DOHH2 (cell line): ENCODE measurements around the gene TSPAN14.
"Not testable (repeated sequence)": the region's sequence is repeated elsewhere in the genome, so short reads cannot be mapped to it uniquely, and the experiment has no call there.

ENCODE experiments used
- H3F3A ChIP-seq: fragments of 200-600 bp; sonication (generic), shearing (Covaris generic); 2 replicates; pipeline ENCODE4 v1.6.0; 2016; ENCODE audit warnings: antibody characterized with exemption, mild to moderate bottlenecking; ENCODE audit not compliant: control insufficient read depth, insufficient read depth
- H3K27ac ChIP-seq: fragments of 200-600 bp; sonication (generic); 2 replicates; pipeline ENCODE4 v1.5.1; 2014; ENCODE audit warnings: low read depth, mild to moderate bottlenecking, low read length, moderate library complexity
- H3K27me3 ChIP-seq: fragments of 200-600 bp; sonication (generic); 2 replicates; pipeline ENCODE4 v1.6.1; 2014; ENCODE audit warnings: mild to moderate bottlenecking, low read length, mixed read lengths; ENCODE audit not compliant: control insufficient read depth
- H3K36me3 ChIP-seq: fragments of 200-600 bp; sonication (generic); 2 replicates; pipeline ENCODE4 v1.6.1; 2014; ENCODE audit warnings: mild to moderate bottlenecking, low read length, moderate library complexity, mixed read lengths; ENCODE audit not compliant: control insufficient read depth
- H3K4me1 ChIP-seq: fragments of 200-600 bp; sonication (generic); 2 replicates; pipeline ENCODE4 v1.6.1; 2014; ENCODE audit warnings: mild to moderate bottlenecking, low read length, mixed read lengths; ENCODE audit not compliant: control insufficient read depth
- H3K4me2 ChIP-seq: fragments of 200-600 bp; sonication (generic); 2 replicates; pipeline ENCODE4 v1.6.0; 2014; ENCODE audit warnings: mild to moderate bottlenecking, low read length, moderate library complexity
- H3K4me3 ChIP-seq: fragments of 200-600 bp; sonication (generic); 2 replicates; pipeline ENCODE4 v1.5.1; 2014; ENCODE audit warnings: mild to moderate bottlenecking, low read length, mixed read lengths
- H3K79me2 ChIP-seq: fragments of 200-600 bp; sonication (generic); 2 replicates; pipeline ENCODE4 v1.6.1; 2014; ENCODE audit warnings: mild to moderate bottlenecking, low read length, mixed read lengths; ENCODE audit not compliant: control insufficient read depth
- H3K9me2 ChIP-seq: fragments of 200-600 bp; sonication (generic); replicated peaks from 2 replicates; pipeline ENCODE4 v1.6.1; 2014; ENCODE audit warnings: mild to moderate bottlenecking, low read length, mixed read lengths; ENCODE audit not compliant: control insufficient read depth
- H3K9me3 ChIP-seq: fragments of 200-600 bp; sonication (generic); 2 replicates; pipeline ENCODE4 v1.6.1; 2014; ENCODE audit warnings: antibody characterized with exemption, low read length, mixed read lengths; ENCODE audit not compliant: control insufficient read depth, insufficient read depth
- H4K20me1 ChIP-seq: fragments of 200-600 bp; sonication (generic); 2 replicates; pipeline ENCODE4 v1.6.0; 2014; ENCODE audit warnings: low read depth, mild to moderate bottlenecking, antibody characterized with exemption, low read length, moderate library complexity; ENCODE audit not compliant: control insufficient read depth, insufficient read depth
- CTCF ChIP-seq: fragments of 200-600 bp; sonication (generic); IDR thresholded peaks from one replicate; pipeline ENCODE4 v1.5.1; 2014; ENCODE audit warnings: antibody characterized with exemption, mild to moderate bottlenecking, low read depth, low read length; ENCODE audit not compliant: poor library complexity, severe bottlenecking
- EZH2phosphoT487 ChIP-seq: fragments of 200-600 bp; sonication (generic); IDR thresholded peaks from 2 replicates; pipeline ENCODE4 v1.6.1; 2017; ENCODE audit warnings: borderline replicate concordance, mild to moderate bottlenecking, antibody characterized with exemption, low read length, moderate library complexity, mixed read lengths

Gene TSPAN14

GRCh38 chr10:80530251-80530650, 76.1 kb downstream of the TSPAN14 start:
- no peaks in the 10 kb centered on the region for H4K20me1 ChIP-seq
- no peaks in the 10 kb centered on the region for H3K9me2 ChIP-seq
- no peak overlapping the region for H3K27ac ChIP-seq
- no peak overlapping the region for H3K4me2 ChIP-seq
- H3K9me3 ChIP-seq: no peaks in the 10 kb centered on the region
- no peaks in the 10 kb centered on the region for H3F3A ChIP-seq
- no peaks in the 10 kb centered on the region for H3K36me3 ChIP-seq
- no peaks in the 10 kb centered on the region for H3K27me3 ChIP-seq
- no peaks in the 10 kb centered on the region for H3K79me2 ChIP-seq
- no peak overlapping the region for H3K4me3 ChIP-seq
- TF ChIP-seq EZH2phosphoT487 (no peak), CTCF (no peak)
- peaks cover 3% of the 10 kb centered on the region; the same call in 1 of the 2 replicates for H3K4me1 ChIP-seq

GRCh38 chr10:80530816-80531215, 76.7 kb downstream of the TSPAN14 start:
- Histone ChIP-seq H3K4me3 (no peak overlapping the region), H3K4me2 (no peak overlapping the region), H3K9me2 (no peaks in the 10 kb centered on the region), H3F3A (no peaks in the 10 kb centered on the region), H3K9me3 (no peaks in the 10 kb centered on the region), H3K4me1 (peaks cover 9% of the 10 kb centered on the region), H4K20me1 (no peaks in the 10 kb centered on the region), H3K79me2 (no peaks in the 10 kb centered on the region), H3K27ac (no peak overlapping the region), H3K36me3 (no peaks in the 10 kb centered on the region), H3K27me3 (no peaks in the 10 kb centered on the region)
- no peak for TF ChIP-seq CTCF
- no peak for TF ChIP-seq EZH2phosphoT487

- H3K9me3 ChIP-seq: no peaks in the 10 kb centered on the region
- no peaks in the 10 kb centered on the region for H3K79me2 ChIP-seq
- H3F3A ChIP-seq: no peaks in the 10 kb centered on the region
- no peaks in the 10 kb centered on the region for H3K27me3 ChIP-seq
- no peak overlapping the region for H3K4me2 ChIP-seq
- no peak for TF ChIP-seq CTCF
- TF ChIP-seq EZH2phosphoT487: no peak
- H3K36me3 ChIP-seq: no peaks in the 10 kb centered on the region
- no peaks in the 10 kb centered on the region for H3K9me2 ChIP-seq
- H3K27ac ChIP-seq: no peak overlapping the region
- peaks cover 20% of the 10 kb centered on the region for H3K4me1 ChIP-seq
- H4K20me1 ChIP-seq: no peaks in the 10 kb centered on the region
- H3K4me3 ChIP-seq: no peak overlapping the region
Observed at GRCh38 chr10:80532571-80532970, 78.5 kb downstream of the TSPAN14 start.

- peaks cover 20% of the 10 kb centered on the region for H3K4me1 ChIP-seq
- not testable (repeated sequence) for H3K4me3 ChIP-seq
Observed at GRCh38 chr10:80534059-80534458, 79.9 kb downstream of the TSPAN14 start.

GRCh38 chr10:80534646-80535045, 80.5 kb downstream of the TSPAN14 start:
- H3K27ac ChIP-seq, H3K27me3 ChIP-seq, H3K9me3 ChIP-seq, H3K9me2 ChIP-seq, H3K4me2 ChIP-seq, H4K20me1 ChIP-seq, H3K36me3 ChIP-seq, H3K4me3 ChIP-seq, H3K79me2 ChIP-seq, H3F3A ChIP-seq: not testable (repeated sequence)
- H3K4me1 ChIP-seq: peaks cover 25% of the 10 kb centered on the region

More at GRCh38 chr10:80534059-80534458, 79.9 kb downstream of the TSPAN14 start:
- H3K79me2 ChIP-seq, H3K4me2 ChIP-seq, H3K36me3 ChIP-seq, H3K27ac ChIP-seq, H3F3A ChIP-seq, H3K9me3 ChIP-seq, H3K27me3 ChIP-seq, H4K20me1 ChIP-seq, H3K9me2 ChIP-seq: not testable (repeated sequence)
